HEK293T (cell line): ENCODE measurements around the gene E2F6.

Source experiments
- CTCF ChIA-PET: fragments of 350-600 bp; formaldehyde crosslinking; extraction: SDS; loops from one replicate; lab custom pipeline; 2021; ENCODE audit warnings: antibody characterized with exemption, inconsistent platforms; lab: Yijun Ruan, JAX
- POLR2A ChIA-PET: fragments of 350-600 bp; formaldehyde crosslinking; extraction: SDS; loops from one replicate; lab custom pipeline; 2020; ENCODE audit warnings: antibody characterized with exemption, inconsistent platforms; lab: Yijun Ruan, JAX
- DNase-seq: peaks from one replicate; pipeline ENCODE4 v3.0.0; 2012; ENCODE audit warnings: mixed read lengths; ENCODE audit errors: extremely low spot score
- ARNT ChIP-seq: fragments of 450-650 bp; IDR thresholded peaks from 2 replicates; pipeline ENCODE4 v1.6.1; 2017; ENCODE audit warnings: mild to moderate bottlenecking
- BHLHE40 ChIP-seq: fragments of 450-650 bp; IDR thresholded peaks from 2 replicates; pipeline ENCODE4 v1.6.1; 2016; ENCODE audit warnings: mild to moderate bottlenecking, moderate library complexity, borderline replicate concordance
- CTBP1 ChIP-seq: fragments of 450-650 bp; IDR thresholded peaks from 2 replicates; pipeline ENCODE4 v1.6.1; 2016; ENCODE audit warnings: borderline replicate concordance
- ELF4 ChIP-seq: fragments of 450-650 bp; IDR thresholded peaks from 2 replicates; pipeline ENCODE4 v1.6.1; 2017; ENCODE audit warnings: antibody characterized with exemption
- FOXA1 ChIP-seq: fragments of 450-650 bp; IDR thresholded peaks from 2 replicates; pipeline ENCODE4 v1.6.1; 2016; ENCODE audit warnings: mild to moderate bottlenecking
- FOXK2 ChIP-seq: fragments of 450-650 bp; IDR thresholded peaks from 2 replicates; pipeline ENCODE4 v1.6.1; 2016; ENCODE audit warnings: mild to moderate bottlenecking
- FOXM1 ChIP-seq: fragments of 450-650 bp; IDR thresholded peaks from 2 replicates; pipeline ENCODE4 v1.6.1; 2017; ENCODE audit warnings: mild to moderate bottlenecking, borderline replicate concordance
- HDGF ChIP-seq: fragments of 450-650 bp; IDR thresholded peaks from 2 replicates; pipeline ENCODE4 v1.6.1; 2017; ENCODE audit warnings: antibody characterized with exemption, borderline replicate concordance
- L3MBTL2 ChIP-seq: fragments of 450-650 bp; conservative IDR thresholded peaks from 2 replicates; pipeline ENCODE4 v1.6.1; 2016; ENCODE audit warnings: mild to moderate bottlenecking
- LEF1 ChIP-seq: fragments of 450-650 bp; IDR thresholded peaks from 2 replicates; pipeline ENCODE4 v1.6.1; 2017; ENCODE audit warnings: mild to moderate bottlenecking, borderline replicate concordance
- NFRKB ChIP-seq: fragments of 450-650 bp; IDR thresholded peaks from 2 replicates; pipeline ENCODE4 v1.6.1; 2016; ENCODE audit warnings: mild to moderate bottlenecking, moderate library complexity
- PKNOX1 ChIP-seq: fragments of 450-650 bp; IDR thresholded peaks from 2 replicates; pipeline ENCODE4 v1.6.1; 2016
- SP1 ChIP-seq: fragments of 450-650 bp; IDR thresholded peaks from 2 replicates; pipeline ENCODE4 v1.6.1; 2017
- SUZ12 ChIP-seq: fragments of 450-650 bp; IDR thresholded peaks from 2 replicates; pipeline ENCODE4 v1.6.1; 2016; ENCODE audit warnings: mild to moderate bottlenecking
- TARDBP ChIP-seq: fragments of 450-650 bp; IDR thresholded peaks from 2 replicates; pipeline ENCODE4 v1.6.1; 2016
- ZNF384 ChIP-seq: fragments of 450-650 bp; IDR thresholded peaks from 2 replicates; pipeline ENCODE4 v1.6.1; 2016

The E2F6 gene

GRCh38 chr2:11467749-11468148 is 1.8 kb upstream of the E2F6 start:
- ChIA-PET POLR2A (no interaction called here), CTCF (no interaction called here)
- TF ChIP-seq FOXM1 (no peak), NFRKB (no peak), PKNOX1 (no peak), SP1 (no peak), FOXK2 (no peak), SUZ12 (no peak)
- no peak for DNase-seq

- TF ChIP-seq ELF4 (no peak), SUZ12 (no peak), CTBP1 (no peak), BHLHE40 (no peak), LEF1 (no peak), SP1 (no peak), ARNT (no peak), TARDBP (no peak), FOXK2 (no peak), NFRKB (no peak), PKNOX1 (no peak), FOXA1 (no peak), L3MBTL2 (no peak), HDGF (no peak), ZNF384 (no peak), FOXM1 (no peak)
- POLR2A ChIA-PET = no interaction called here
- CTCF ChIA-PET = interaction anchor here (1.2 to 2.0 kb wide), 2 partner anchors 116 to 215 kb away, joined by 4 to 7 read pairs; no protein-coding TSS in a partner anchor
- DNase-seq = no peak
Observed at GRCh38 chr2:11467129-11467649, 1.2 kb upstream of the E2F6 start.

GRCh38 chr2:11466307-11467128 is 557 bp upstream of the E2F6 start:
- ChIA-PET POLR2A (interaction anchor here (1.2 to 1.8 kb wide), 2 partner anchors 122 to 283 kb away, joined by 3 to 4 read pairs; partner anchors contain the start of gene ROCK2), CTCF (interaction anchor here (0.5 to 2.0 kb wide), 5 partner anchors 99 to 309 kb away, joined by 3 to 7 read pairs (median 4); no protein-coding TSS in a partner anchor)
- TF ChIP-seq SP1 (no peak), NFRKB (no peak), ELF4 (no peak), ZNF384 (no peak), LEF1 (no peak), FOXK2 (no peak), SUZ12 (no peak), TARDBP (no peak), FOXA1 (no peak), HDGF (no peak), ARNT (no peak), FOXM1 (no peak), PKNOX1 (no peak), CTBP1 (no peak), L3MBTL2 (no peak), BHLHE40 (no peak)
- no peak for DNase-seq

GRCh38 chr2:11465110-11465484 is 864 bp downstream of the E2F6 start:
- no peak for DNase-seq
- TF ChIP-seq SP1 = no peak
- CTCF ChIA-PET = interaction anchor here (0.6 to 2.0 kb wide), 4 partner anchors 19 to 196 kb away, joined by 3 to 7 read pairs (median 4); no protein-coding TSS in a partner anchor
- POLR2A ChIA-PET = interaction anchor here (1.8 kb wide), 1 partner anchor 121 kb away, joined by 4 read pairs; the partner anchor contains the start of gene ROCK2

- CTCF ChIA-PET = no interaction called here
- no peak for DNase-seq
- TF ChIP-seq TARDBP (no peak), LEF1 (no peak), SUZ12 (no peak), CTBP1 (no peak), BHLHE40 (no peak), SP1 (no peak), ZNF384 (no peak), FOXA1 (no peak), HDGF (no peak), FOXM1 (no peak), PKNOX1 (no peak), FOXK2 (no peak), ELF4 (no peak), NFRKB (no peak), L3MBTL2 (no peak), ARNT (no peak)
- POLR2A ChIA-PET = no interaction called here
Observed at GRCh38 chr2:11459816-11460215, 6.1 kb downstream of the E2F6 start.
